CD14-positive monocyte (primary cell): ENCODE data around the gene EIF4A3. TPM values are rescaled to one million over a fixed set of nuclear protein-coding genes. Genes with fewer than 3 reads are reported as not detected.

Source experiments
- DNase-seq, 3 donors: peaks; one replicate each; pipeline ENCODE4 v3.0.0-alpha.2; 2011 to 2022
- H2AFZ ChIP-seq: 2 replicates; pipeline ENCODE4 v1.6.0; 2012; ENCODE audit warnings: mild to moderate bottlenecking, low read depth, low read length, inconsistent platforms; ENCODE audit not compliant: insufficient read depth, poor library complexity, severe bottlenecking
- H3K27ac ChIP-seq, 2 donors: 1 replicate in 1 of 2; 2 replicates in 1 of 2; pipeline ENCODE4 v1.5.1; 2012 to 2013; ENCODE audit warnings: low read length in 2 of 2, control low read depth in 1 of 2, inconsistent platforms in 1 of 2, low read depth in 1 of 2, mild to moderate bottlenecking in 1 of 2
- H3K27me3 ChIP-seq, 2 donors: one replicate each; pipeline versions ENCODE4 v1.6.0 to v1.6.1; 2011 to 2013; ENCODE audit warnings: low read length in 2 of 2; ENCODE audit not compliant: control insufficient read depth in 2 of 2, insufficient read depth in 2 of 2
- H3K36me3 ChIP-seq, 2 donors: replicated peaks in 1 of 2; 1 replicate in 1 of 2; 2 replicates in 1 of 2; pipeline versions ENCODE4 v1.5.1 to v1.6.1; 2012 to 2013; ENCODE audit warnings: low read length in 2 of 2, control low read depth in 1 of 2, inconsistent platforms in 1 of 2, mild to moderate bottlenecking in 1 of 2; ENCODE audit not compliant: insufficient read depth in 2 of 2, control insufficient read depth in 1 of 2
- H3K4me1 ChIP-seq, 2 donors: 1 replicate in 1 of 2; 2 replicates in 1 of 2; pipeline versions ENCODE4 v1.5.1 to v1.6.1; 2012 to 2013; ENCODE audit warnings: low read length in 2 of 2, control low read depth in 1 of 2, inconsistent platforms in 1 of 2, mild to moderate bottlenecking in 1 of 2, moderate library complexity in 1 of 2; ENCODE audit not compliant: insufficient read depth in 2 of 2, control insufficient read depth in 1 of 2
- H3K4me2 ChIP-seq: replicated peaks from 2 replicates; pipeline ENCODE3; 2012; ENCODE audit warnings: low read length, moderate library complexity, mild to moderate bottlenecking; ENCODE audit not compliant: poor library complexity, severe bottlenecking; ENCODE audit errors: extremely low read depth
- H3K4me3 ChIP-seq, 3 experiments: fragments of 200-600 bp in 1 of 3; sonication (generic) in 1 of 3; replicated peaks in 1 of 3; 1 replicate in 2 of 3; 2 replicates in 1 of 3; pipeline ENCODE4 v1.5.1; 2011 to 2013; ENCODE audit warnings: low read length in 3 of 3, mild to moderate bottlenecking in 3 of 3, control low read depth in 2 of 3, low read depth in 2 of 3, inconsistent platforms in 1 of 3, moderate library complexity in 1 of 3
- H3K79me2 ChIP-seq: 2 replicates; pipeline ENCODE4 v1.6.0; 2012; ENCODE audit warnings: mild to moderate bottlenecking, control low read depth, inconsistent platforms, low read length, moderate library complexity; ENCODE audit not compliant: insufficient read depth
- H3K9ac ChIP-seq: 2 replicates; pipeline ENCODE4 v1.6.0; 2017; ENCODE audit warnings: low read length, mild to moderate bottlenecking; ENCODE audit not compliant: insufficient read depth, poor library complexity, severe bottlenecking
- H3K9me3 ChIP-seq, 2 donors: replicated peaks in 1 of 2; 1 replicate in 1 of 2; 2 replicates in 1 of 2; pipeline versions ENCODE4 v1.5.1 to v1.6.1; 2012 to 2013; ENCODE audit warnings: low read length in 2 of 2, control low read depth in 1 of 2; ENCODE audit not compliant: control insufficient read depth in 1 of 2, insufficient read depth in 1 of 2
- H4K20me1 ChIP-seq: 2 replicates; pipeline ENCODE4 v1.6.0; 2012; ENCODE audit warnings: mild to moderate bottlenecking, low read length, control low read depth, moderate library complexity; ENCODE audit not compliant: insufficient read depth
- H3K27ac Mint-ChIP-seq, 7 donors: one replicate each; pipeline ENCODE4 v1.8.0; 2020; ENCODE audit warnings: mild to moderate bottlenecking in 7 of 7, mixed read lengths in 7 of 7, moderate library complexity in 6 of 7, inconsistent platforms in 2 of 7
- H3K27me3 Mint-ChIP-seq, 3 donors: one replicate each; pipeline ENCODE4 v1.8.0; 2021 to 2022; ENCODE audit warnings: low read depth in 3 of 3, mild to moderate bottlenecking in 3 of 3, mixed read lengths in 3 of 3, moderate library complexity in 3 of 3, inconsistent platforms in 1 of 3
- H3K36me3 Mint-ChIP-seq, 2 donors: one replicate each; pipeline ENCODE4 v1.8.0; 2020; ENCODE audit warnings: mixed read lengths in 2 of 2, inconsistent platforms in 1 of 2, mild to moderate bottlenecking in 1 of 2
- H3K4me1 Mint-ChIP-seq: one replicate; pipeline ENCODE4 v1.8.0; 2020; ENCODE audit warnings: mild to moderate bottlenecking, mixed read lengths
- H3K4me3 Mint-ChIP-seq, 2 donors: one replicate each; pipeline ENCODE4 v1.8.0; 2020; ENCODE audit warnings: mild to moderate bottlenecking in 2 of 2, mixed read lengths in 2 of 2, moderate library complexity in 1 of 2
- H3K9me3 Mint-ChIP-seq, 7 donors: one replicate each; pipeline ENCODE4 v1.8.0; 2020 to 2022; ENCODE audit warnings: mixed read lengths in 7 of 7, mild to moderate bottlenecking in 6 of 7, moderate library complexity in 6 of 7, inconsistent platforms in 2 of 7
- WGBS: methylation state at CpG from one replicate; pipeline ENCODE4 v1.1.5; 2013; ENCODE audit warnings: missing lambda C conversion rate; ENCODE audit not compliant: insufficient coverage; 5-methylcytosine and 5-hydroxymethylcytosine counted together
- intact Hi-C, 2 donors: fragments of 100-400 bp; cut with micrococcal nuclease; formaldehyde crosslinking; loops; one replicate each; pipeline versions ENCODE4 v1.15.0 to v1.15.1; 2023
- polyA plus RNA-seq, 3 donors: library from polyadenylated mRNA; depleted of rRNA in 1 of 3; unstranded in 2 of 3; stranded (reverse) in 1 of 3; fragments of 300-500 nt in 2 of 3; fragments of >200 nt in 1 of 3; fragmentation: Illumina TruSeq in 2 of 3; gene quantifications; 1 replicate in 2 of 3; 2 replicates in 1 of 3; pipeline ENCODE4 v1.2.3, GENCODE V29; 2012 to 2021
- TF ChIP-seq, protein P1 (sequence below): fragments of 200-600 bp; IDR thresholded peaks from one replicate; pipeline ENCODE4 v1.8.0; 2022; ENCODE audit warnings: antibody characterized with exemption, mild to moderate bottlenecking

Gene EIF4A3
- polyA plus RNA-seq, 3 donors, result 101 to 180 (median 106) TPM

GRCh38 chr17:80119271-80119791 lies 27.6 kb downstream of the EIF4A3 start:
- TF ChIP-seq, protein P1, sequence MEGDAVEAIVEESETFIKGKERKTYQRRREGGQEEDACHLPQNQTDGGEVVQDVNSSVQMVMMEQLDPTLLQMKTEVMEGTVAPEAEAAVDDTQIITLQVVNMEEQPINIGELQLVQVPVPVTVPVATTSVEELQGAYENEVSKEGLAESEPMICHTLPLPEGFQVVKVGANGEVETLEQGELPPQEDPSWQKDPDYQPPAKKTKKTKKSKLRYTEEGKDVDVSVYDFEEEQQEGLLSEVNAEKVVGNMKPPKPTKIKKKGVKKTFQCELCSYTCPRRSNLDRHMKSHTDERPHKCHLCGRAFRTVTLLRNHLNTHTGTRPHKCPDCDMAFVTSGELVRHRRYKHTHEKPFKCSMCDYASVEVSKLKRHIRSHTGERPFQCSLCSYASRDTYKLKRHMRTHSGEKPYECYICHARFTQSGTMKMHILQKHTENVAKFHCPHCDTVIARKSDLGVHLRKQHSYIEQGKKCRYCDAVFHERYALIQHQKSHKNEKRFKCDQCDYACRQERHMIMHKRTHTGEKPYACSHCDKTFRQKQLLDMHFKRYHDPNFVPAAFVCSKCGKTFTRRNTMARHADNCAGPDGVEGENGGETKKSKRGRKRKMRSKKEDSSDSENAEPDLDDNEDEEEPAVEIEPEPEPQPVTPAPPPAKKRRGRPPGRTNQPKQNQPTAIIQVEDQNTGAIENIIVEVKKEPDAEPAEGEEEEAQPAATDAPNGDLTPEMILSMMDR, result no peak
- H3K9me3 Mint-ChIP-seq, result peaks cover 0 to 2% (median 0%) of the 10 kb centered on the region in 7 donors
- WGBS, result 93% methylated on average over 12 of the region's 24 CpGs
- H3K4me3 Mint-ChIP-seq, result no peak overlapping the region
- Histone ChIP-seq H4K20me1 (no peaks in the 10 kb centered on the region), H3K4me3 (no peak overlapping the region), H3K9ac (no peak overlapping the region), H3K27ac (no peak overlapping the region), H3K27me3 (no peaks in the 10 kb centered on the region), H3K9me3 (no peaks in the 10 kb centered on the region), H3K79me2 (no peaks in the 10 kb centered on the region), H3K4me1 (no peaks in the 10 kb centered on the region), H2AFZ (no peak overlapping the region), H3K4me2 (no peak overlapping the region), H3K36me3 (peaks cover 22 to 29% of the 10 kb centered on the region in 2 donors)
- H3K4me1 Mint-ChIP-seq, result no peaks in the 10 kb centered on the region
- peak overlapping the region in 2 of 7 donors; percentile 32 to 63 for H3K27ac Mint-ChIP-seq
- no peak for DNase-seq
- peaks cover 0 to 2% (median 0%) of the 10 kb centered on the region in 3 donors for H3K27me3 Mint-ChIP-seq
- H3K36me3 Mint-ChIP-seq, result peaks cover 38 to 56% of the 10 kb centered on the region in 2 donors
- intact Hi-C loops, result no loop called here

DNA sequence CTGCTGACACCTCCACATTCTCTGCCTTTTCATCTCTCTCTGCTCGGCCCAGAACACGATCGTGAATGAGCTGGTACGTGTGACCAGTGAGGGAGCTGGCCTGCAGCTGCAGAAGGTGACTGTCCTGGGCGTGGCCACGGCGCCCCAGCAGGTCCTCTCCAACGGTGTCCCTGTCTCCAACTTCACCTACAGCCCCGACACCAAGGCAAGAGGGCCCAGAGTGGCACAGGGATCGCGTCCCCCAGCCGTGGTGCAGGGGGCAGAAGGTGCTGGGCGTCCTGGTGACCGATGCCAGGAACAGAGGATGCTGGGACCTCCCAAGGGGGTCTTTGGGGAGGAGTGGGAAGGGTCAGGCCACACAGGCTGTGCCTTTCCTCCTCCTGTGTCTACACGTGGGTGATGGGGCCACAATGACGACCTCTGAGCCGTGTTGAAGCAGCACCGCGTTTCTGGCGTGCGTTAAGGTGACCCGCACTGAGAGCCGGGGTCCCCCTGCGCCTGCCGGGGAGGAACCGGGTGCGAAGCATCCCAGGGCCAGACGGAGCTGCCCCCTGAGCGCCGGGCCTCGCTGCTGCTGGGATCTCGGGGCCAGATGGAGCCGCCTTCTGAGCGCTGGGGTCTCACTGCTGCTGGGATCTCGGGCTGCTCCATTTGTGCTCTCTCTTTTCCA lies 28.2 kb downstream of the EIF4A3 start:
- H3K79me2 ChIP-seq, result no peaks in the 10 kb centered on the region
- H3K27me3 ChIP-seq, result no peaks in the 10 kb centered on the region
- H3K9ac ChIP-seq, result no peak overlapping the region
- peaks cover 22 to 29% of the 10 kb centered on the region in 2 donors for H3K36me3 ChIP-seq
- H3K4me1 ChIP-seq, result no peaks in the 10 kb centered on the region
- WGBS, result 94% methylated on average over 30 of the region's 35 CpGs
- Mint-ChIP-seq H3K27ac (peak overlapping the region in 2 of 7 donors; percentile 32 to 63), H3K36me3 (peaks cover 44 to 62% of the 10 kb centered on the region in 2 donors), H3K27me3 (peaks cover 0 to 2% (median 0%) of the 10 kb centered on the region in 3 donors), H3K4me3 (no peak overlapping the region), H3K4me1 (no peaks in the 10 kb centered on the region), H3K9me3 (peaks cover 0 to 2% (median 0%) of the 10 kb centered on the region in 7 donors)
- H3K9me3 ChIP-seq, result no peaks in the 10 kb centered on the region
- no peak overlapping the region for H3K27ac ChIP-seq
- no peaks in the 10 kb centered on the region for H4K20me1 ChIP-seq
- H3K4me3 ChIP-seq, result no peak overlapping the region
- intact Hi-C loops, result no loop called here
- DNase-seq, result no peak
- TF ChIP-seq, protein P1, result no peak
- H2AFZ ChIP-seq, result no peak overlapping the region
- no peak overlapping the region for H3K4me2 ChIP-seq
